Fibroblast of upper back skin (primary cell): ENCODE results near the gene RASA3.
"Not testable (repeated sequence)": the region's sequence is repeated elsewhere in the genome, so short reads cannot be mapped to it uniquely, and the experiment has no call there.

Experiments
- DNase-seq: peaks from one replicate; pipeline ENCODE4 v3.0.0-alpha.2; 2013

The RASA3 gene

DNA sequence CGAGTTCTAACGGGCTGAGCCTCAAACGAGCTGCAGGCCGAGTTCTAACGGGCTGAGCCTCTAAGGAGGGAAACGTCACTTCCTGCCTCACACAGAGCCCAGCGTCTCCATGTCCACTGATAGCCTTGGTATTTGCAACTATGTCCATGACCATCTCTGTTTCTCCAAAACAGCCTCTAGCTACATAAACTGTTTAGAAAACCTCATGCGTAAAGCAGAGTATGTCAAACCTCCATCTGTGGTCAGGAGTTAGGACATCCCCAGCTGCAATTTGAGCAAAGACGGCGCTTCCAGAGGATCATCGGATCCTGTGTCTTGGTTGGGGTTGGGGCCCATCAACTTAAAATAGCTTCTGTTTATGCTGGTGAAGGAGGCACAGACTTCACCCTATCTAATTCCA, 20.8 kb downstream of the RASA3 start:
- DNase-seq = peak; percentile 62

DNA sequence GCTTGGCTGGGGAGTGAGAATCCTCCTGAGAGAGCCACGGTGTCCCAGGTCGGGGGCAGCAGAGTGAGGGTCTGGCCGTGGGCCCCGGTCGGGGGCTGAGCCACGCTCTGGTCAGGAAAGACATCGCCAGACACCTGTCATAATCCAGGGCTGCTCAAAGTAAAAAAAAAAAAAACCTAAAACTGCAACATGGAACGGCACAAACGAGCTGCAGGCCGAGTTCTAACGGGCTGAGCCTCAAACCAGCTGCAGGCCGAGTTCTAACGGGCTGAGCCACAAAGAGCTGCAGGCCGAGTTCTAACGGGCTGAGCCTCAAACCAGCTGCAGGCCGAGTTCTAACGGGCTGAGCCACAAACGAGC, 21.6 kb downstream of the RASA3 start:
- not testable (repeated sequence) for DNase-seq

GRCh38 chr13:114110091-114110829, 22.2 kb downstream of the RASA3 start:
- DNase-seq = no peak

DNA sequence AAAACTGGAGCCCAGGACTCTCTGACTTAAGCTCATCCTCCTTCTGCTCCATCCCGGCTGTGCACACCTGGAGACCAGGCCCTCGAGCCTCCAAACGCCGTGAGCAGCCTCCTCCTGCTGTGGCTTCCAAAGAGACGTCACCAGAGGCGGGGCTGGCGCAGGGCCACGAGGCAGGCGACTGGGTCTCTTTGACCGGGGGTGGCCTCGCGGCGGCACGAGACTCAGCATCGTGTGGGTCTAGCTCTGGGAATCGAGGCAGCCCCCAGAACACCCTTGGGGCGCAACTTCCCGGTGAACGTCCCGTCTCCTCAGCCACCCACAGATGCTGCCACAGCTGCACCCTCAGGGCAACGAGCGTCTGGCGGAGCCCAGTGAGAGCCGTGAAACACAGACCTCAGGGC, 22.8 kb downstream of the RASA3 start:
- DNase-seq = no peak

- no peak for DNase-seq
Observed at GRCh38 chr13:114108894-114109293, 23.5 kb downstream of the RASA3 start.

DNA sequence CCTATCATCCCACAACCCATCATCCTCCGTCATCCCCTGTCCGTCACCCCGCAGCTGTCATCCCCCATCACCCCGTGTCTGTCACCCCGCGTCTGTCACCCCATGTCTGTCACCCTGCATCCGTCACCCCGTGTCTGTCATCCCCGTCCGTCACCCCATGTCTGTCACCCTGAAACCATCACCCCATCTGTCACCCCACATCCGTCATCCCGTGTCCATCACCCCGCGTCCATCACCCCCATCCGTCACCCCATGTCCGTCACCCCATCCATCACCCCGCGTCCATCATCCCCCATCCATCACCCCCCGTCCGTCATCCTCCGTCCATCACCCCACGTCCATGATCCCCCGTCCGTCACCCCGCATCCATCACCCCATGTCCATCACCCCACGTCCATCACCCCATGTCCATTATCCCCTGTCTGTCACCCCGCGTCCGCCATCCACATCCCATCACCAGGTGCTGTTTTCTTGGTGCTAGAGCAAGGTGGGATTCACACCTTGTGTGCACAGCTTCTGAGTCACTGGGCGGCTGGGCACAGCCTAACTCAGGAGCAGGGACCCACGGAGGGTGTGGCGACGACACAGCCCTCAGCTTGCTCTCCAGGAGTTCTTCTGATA, 24.2 kb downstream of the RASA3 start:
- no peak for DNase-seq

DNA sequence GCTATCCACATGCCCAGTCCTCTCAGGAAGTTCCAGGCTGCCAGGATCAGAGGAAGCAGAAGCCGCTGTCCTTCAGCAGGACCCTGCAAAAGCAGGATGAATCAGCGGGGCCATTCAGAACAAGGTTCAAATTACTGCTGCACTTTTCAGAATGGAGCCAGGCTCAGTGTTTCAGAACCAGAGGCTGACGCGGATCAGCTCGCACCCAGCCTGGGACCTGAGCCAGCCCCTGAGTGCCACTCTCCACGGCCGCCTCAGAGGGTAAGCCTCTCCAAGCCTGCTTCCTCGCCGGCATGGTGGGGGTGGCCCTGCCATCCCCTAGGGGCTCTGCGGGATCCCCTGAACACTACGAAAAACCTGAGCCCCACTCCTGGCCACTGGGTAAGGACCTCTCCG, 24.7 kb downstream of the RASA3 start:
- peak; percentile 72 for DNase-seq

DNA sequence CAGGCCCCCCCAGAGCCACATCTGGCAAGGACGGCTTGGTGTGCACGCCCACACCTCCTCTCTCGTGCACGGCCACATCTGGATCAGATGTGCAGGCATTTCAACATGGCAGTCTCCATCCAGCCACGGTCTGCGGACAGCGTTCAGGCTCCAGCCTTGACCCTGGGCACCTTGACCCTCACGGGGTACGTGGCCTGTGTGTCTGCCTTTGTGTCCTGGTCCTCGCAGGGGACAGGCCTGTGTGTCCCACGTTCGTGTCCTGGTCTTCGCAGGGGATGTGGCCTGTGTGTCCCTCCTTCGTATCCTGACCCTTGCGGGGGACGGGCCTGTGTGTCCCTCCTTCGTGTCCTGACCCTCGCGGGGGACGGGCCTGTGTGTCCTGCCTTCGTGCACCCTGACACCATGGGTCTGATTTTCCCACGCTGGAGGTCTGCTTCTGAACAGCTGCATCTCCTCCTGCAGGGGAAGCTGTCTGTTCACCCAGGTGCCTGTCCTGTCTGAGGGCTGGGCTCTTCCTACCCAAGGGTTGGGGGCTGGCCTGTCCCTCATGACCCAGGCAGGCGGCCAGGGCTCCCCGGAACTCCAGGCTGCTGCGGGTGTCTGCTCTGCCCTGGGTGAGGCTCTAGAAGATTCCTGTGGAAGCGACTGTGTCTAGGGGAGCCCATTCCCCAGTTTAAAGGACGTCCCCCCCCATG, 25.3 kb downstream of the RASA3 start:
- DNase-seq = no peak

DNA sequence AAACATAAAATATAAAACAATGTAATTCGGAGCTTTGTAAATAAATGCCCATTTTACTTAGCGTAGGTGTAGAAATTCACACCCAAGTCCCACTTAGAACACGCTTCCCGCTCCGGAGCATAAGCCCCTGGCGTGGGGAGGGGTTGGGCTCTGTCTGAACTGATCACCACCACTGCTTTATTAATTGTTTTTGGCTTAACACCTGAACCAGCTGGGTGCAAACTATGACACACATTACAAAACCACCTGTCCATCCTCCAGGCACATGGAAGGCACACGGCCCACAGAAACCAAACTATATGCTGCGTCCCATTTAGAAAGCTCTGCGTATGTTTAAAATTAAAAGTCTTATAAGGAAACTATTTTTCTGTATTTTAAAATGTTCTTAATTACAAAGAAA, 25.9 kb downstream of the RASA3 start:
- no peak for DNase-seq

DNA sequence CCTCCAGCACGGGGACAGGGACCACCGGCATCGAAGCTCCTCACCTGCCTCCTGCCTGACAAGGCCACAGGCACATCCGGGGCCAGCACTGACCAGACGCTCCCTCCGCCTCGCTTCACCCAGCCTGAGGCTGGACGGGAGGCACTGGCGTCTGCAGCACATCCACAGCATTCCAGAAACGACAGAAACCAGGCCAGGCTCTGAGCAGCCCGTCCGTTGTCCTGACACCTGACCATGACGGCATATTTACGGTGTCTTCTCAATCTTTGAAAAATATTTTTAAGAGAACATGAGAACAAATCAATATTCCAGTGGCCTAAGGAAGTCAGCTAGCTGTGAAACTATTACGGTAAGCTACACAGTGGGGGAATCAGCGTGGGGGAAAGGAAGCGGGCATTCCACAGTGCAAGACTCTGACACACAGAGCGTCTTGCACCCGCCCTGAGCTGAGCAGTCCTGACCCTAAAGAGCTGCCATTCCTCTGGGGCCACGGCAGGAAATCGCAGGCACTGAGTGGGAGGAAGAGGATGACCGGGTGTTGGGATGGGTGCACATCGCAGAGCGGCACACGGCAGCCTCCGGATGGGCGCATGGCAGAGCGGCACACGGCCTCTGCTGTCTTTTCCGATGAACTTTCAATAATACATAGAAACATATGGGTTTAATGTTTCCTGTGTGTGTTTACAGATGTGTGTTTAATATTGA, 26.8 kb downstream of the RASA3 start:
- peak; percentile 30 for DNase-seq

DNA sequence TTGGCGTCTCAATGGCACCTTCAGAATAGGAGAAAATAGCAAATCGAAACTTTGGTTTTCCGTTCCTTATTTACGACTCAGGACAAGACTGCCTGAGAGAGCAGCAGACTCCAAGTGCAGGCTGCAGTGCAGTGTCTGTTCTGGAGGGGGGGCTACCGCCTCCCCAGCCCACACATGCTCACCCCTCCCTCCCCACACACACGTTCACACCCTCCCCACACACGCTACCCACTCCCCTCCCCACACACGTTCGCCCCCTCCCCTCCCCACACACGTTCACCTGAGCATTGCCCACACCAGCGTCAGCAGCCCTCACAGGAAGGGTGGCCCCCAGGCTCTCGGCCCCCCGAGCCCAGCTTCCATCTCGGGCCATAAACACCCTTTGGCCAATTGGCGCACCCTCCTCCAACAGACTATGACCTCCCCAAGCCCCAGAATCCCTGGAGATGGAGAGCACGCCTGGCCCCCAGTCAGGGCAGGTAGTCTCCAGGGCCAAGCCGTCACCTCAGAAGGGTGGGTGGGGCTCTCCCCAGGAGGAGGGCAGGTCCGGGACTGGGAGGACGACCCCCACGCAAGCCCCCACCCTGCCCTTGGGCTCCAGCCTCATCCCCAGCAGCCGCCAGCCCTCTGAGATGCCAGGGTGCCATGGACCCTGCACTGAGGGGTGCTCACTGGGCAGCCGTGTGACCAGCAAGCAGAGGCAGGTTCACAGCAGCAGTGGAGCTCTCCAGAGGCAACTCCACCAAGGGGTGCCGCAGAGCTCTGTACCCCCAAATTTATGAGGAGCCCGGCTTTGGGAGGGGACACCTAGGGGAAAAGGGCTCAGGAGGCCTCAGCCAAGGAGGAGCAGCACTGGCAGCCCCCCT, 27.5 kb downstream of the RASA3 start:
- no peak for DNase-seq

GRCh38 chr13:114103801-114104654, 28.4 kb downstream of the RASA3 start:
- DNase-seq = no peak

- DNase-seq = not testable (repeated sequence)
Observed at GRCh38 chr13:114103289-114103621, 29.2 kb downstream of the RASA3 start.

DNA sequence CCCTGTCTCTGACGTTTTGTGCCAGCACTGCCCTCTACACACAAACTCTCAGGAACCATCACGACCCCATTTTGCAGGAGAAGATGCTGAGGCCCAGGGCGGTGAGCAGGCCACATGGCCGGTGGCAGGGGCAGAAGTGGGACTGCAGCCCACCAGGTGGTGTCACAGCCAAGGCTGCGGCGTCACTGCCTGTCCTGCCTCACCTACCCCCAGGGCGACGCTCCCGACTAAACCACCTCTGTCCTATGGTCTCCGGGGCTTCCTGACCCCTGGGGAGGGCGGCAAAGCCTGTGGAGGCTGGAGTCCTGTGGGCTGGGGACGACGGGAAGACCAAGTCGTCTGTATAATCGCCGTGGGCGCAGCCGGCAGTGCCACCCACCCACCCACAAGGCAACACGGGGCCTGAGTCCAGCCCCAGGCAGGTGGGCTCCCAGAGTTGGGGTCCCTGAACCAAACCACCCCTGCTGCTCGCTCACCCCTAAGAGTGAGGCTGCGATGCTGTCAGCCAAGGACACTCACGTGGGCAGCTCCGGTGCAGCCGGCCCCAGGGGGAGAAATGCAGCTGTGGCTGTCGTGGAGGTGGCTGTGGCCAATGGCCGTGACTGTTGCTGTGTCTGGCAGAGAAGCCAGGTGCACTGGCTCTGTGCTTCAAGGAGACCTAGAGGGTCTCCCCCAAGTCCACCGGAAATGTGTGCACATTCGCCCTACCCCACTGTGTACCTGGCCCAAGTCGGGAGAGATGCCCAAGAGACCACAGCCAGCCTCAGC, 29.7 kb downstream of the RASA3 start:
- no peak for DNase-seq

DNA sequence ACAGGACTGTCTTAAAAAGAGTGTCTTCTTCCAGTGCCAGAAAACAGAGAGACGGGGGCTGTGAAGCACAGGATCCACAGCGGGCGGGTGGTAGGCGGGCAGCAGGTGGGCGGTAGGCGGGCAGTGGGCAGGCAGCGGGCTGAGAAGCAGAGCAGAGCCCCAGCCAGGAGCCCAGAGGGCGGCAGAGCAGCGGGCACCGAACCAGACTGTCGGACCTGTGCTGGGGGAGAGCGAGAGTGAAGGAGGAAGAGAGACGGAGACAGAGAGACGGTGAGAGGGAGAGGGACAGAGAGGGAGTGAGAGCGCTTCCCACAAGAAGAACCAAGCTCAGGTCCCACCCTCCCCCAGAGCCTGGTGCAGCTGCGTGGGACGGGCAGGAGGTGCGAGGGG, 30.3 kb downstream of the RASA3 start:
- no peak for DNase-seq

- DNase-seq = no peak
Observed at GRCh38 chr13:114101358-114102130, 30.9 kb downstream of the RASA3 start.

- DNase-seq = no peak
Observed at GRCh38 chr13:114100446-114101357, 31.7 kb downstream of the RASA3 start.

- peak; percentile 56 for DNase-seq
Observed at GRCh38 chr13:114099918-114100445, 32.4 kb downstream of the RASA3 start.

GRCh38 chr13:114099191-114099590, 33.2 kb downstream of the RASA3 start:
- peak; percentile 92 for DNase-seq
